Prostate gland (tissue), 2 donors: ENCODE measurements around the gene DPYSL3. TPM values are rescaled to one million over a fixed set of nuclear protein-coding genes. Genes with fewer than 3 reads are reported as not detected.

ENCODE experiments used
- DNase-seq: peaks from one replicate; pipeline ENCODE4 v3.0.0-alpha.2; 2019; ENCODE audit warnings: low spot score
- H3K27ac ChIP-seq, 2 donors: fragments of 200-600 bp; sonication (generic); 2 replicates each; pipeline ENCODE4 v1.5.1; 2017 to 2019
- H3K27me3 ChIP-seq: fragments of 200-600 bp; sonication (generic); replicated peaks from 2 replicates; pipeline ENCODE4 v1.5.1; 2019; ENCODE audit not compliant: insufficient read depth
- H3K36me3 ChIP-seq, 2 donors: fragments of 200-600 bp; sonication (generic); 1 replicate in 1 of 2; 2 replicates in 1 of 2; pipeline versions ENCODE4 v1.5.1 to v1.8.1; 2017 to 2019
- H3K4me1 ChIP-seq: fragments of 200-600 bp; sonication (generic); replicated peaks from 2 replicates; pipeline ENCODE4 v1.5.1; 2019
- H3K4me3 ChIP-seq, 2 donors: fragments of 200-600 bp; sonication (generic); 2 replicates each; pipeline ENCODE4 v1.5.1; 2017 to 2019
- H3K9me3 ChIP-seq: fragments of 200-600 bp; sonication (generic); 2 replicates; pipeline ENCODE4 v1.5.1; 2017
- POLR2A ChIP-seq: fragments of 450-650 bp; IDR thresholded peaks from one replicate; pipeline ENCODE4 v1.6.1; 2016; ENCODE audit warnings: antibody characterized with exemption, mild to moderate bottlenecking
- POLR2AphosphoS5 ChIP-seq: sonication (generic); formaldehyde crosslinking; IDR thresholded peaks from one replicate; pipeline ENCODE4 v1.6.1; 2017; ENCODE audit warnings: antibody characterized with exemption
- WGBS: methylation state at CpG from one replicate; pipeline ENCODE4 v1.1.5; 2018; 5-methylcytosine and 5-hydroxymethylcytosine counted together
- intact Hi-C: fragments of 100-400 bp; cut with DNase I; formaldehyde crosslinking; loops from one replicate; pipeline ENCODE4 v1.14.2; 2022
- total RNA-seq, 2 donors: library from RNA; depleted of rRNA; stranded (reverse); fragments of >200 nt; gene quantifications; one replicate each; pipeline ENCODE4 v1.1.0, GENCODE V29; 2016
- TF ChIP-seq, protein P1 (sequence below), 4 experiments: fragments of 200-600 bp in 2 of 4; fragments of 450-650 bp in 2 of 4; sonication (generic) in 2 of 4; IDR thresholded peaks; 1 replicate in 3 of 4; 2 replicates in 1 of 4; pipeline ENCODE4 v1.5.1; 2016 to 2019; ENCODE audit warnings: antibody characterized with exemption in 4 of 4, mild to moderate bottlenecking in 2 of 4, moderate library complexity in 2 of 4

DPYSL3 gene
- total RNA-seq, 2 donors from 2014 or later: 113 to 126 TPM

DNA sequence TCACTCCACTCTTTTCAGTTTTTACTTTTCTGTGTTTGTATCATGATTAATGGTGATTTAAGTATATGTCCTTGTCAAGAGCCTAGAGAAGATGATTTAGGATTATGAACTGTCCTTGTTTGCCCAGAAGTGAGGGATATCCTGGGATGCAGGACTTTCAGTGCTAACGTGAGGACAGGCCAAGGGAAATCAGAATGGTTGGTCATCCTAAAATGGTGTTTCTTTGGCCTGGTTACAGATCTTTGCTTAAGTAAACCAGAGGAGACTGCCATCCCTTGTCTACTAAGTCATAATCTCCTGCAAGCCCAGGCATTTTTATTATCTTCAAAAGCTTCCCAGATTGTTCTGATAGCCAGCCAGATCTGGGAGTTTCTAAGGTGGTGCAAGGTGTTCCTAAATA lies 22.3 kb upstream of the DPYSL3 start:
- H3K9me3 ChIP-seq: no peaks in the 10 kb centered on the region
- peak; percentile 42 for DNase-seq
- no peak overlapping the region for H3K4me3 ChIP-seq
- H3K4me1 ChIP-seq: no peaks in the 10 kb centered on the region
- peak overlapping the region; percentile 58 to 60 for H3K27ac ChIP-seq
- 10% methylated on average over 1 of the region's 1 CpG for WGBS
- TF ChIP-seq POLR2AphosphoS5: peak; percentile 67
- TF ChIP-seq, protein P1, sequence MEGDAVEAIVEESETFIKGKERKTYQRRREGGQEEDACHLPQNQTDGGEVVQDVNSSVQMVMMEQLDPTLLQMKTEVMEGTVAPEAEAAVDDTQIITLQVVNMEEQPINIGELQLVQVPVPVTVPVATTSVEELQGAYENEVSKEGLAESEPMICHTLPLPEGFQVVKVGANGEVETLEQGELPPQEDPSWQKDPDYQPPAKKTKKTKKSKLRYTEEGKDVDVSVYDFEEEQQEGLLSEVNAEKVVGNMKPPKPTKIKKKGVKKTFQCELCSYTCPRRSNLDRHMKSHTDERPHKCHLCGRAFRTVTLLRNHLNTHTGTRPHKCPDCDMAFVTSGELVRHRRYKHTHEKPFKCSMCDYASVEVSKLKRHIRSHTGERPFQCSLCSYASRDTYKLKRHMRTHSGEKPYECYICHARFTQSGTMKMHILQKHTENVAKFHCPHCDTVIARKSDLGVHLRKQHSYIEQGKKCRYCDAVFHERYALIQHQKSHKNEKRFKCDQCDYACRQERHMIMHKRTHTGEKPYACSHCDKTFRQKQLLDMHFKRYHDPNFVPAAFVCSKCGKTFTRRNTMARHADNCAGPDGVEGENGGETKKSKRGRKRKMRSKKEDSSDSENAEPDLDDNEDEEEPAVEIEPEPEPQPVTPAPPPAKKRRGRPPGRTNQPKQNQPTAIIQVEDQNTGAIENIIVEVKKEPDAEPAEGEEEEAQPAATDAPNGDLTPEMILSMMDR (IDR thresholded peaks at IDR 0.05): no peak
- TF ChIP-seq POLR2A: no peak
- intact Hi-C loops: no loop called here
- H3K27me3 ChIP-seq: no peaks in the 10 kb centered on the region
- no peaks in the 10 kb centered on the region for H3K36me3 ChIP-seq

DNA sequence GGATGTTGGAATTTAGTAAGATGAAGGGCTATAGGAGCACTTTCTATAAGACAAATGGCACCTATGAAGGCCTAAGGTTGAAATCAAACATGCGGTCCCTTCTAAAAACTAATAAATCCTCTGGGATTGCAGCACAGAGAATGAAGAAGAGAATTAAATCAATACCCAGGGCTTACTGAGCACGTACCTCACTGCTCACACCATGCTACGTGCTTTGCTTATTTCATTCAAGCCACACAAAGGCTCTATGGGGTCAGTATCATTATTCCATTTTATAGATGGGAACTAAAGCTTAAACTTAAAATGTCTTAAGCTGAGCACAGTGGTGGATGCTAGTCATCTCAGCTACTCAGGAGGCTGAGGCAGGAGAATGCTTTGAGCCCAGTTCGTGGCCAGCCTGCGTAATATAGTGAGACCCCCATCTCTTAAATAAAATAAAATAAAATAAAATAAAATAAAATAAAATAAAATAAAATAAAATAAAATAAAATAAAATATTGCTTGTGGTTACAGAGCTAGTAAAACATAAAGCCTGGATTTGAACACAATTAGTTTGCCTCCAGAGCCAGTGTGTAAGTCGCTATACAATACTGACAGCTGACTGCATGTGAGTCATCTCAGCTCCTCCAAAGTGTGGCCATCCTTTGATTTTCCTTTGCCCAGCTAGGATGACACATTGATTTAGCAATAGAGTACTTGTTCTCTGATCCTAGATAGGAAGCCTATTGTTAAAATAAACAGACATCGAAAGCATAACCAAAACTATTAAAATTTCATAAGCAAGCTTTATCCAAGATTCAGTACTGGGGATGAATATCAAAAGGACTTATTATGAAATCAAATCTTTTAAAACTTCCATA lies 20.9 kb upstream of the DPYSL3 start:
- intact Hi-C loops: no loop called here
- H3K27me3 ChIP-seq: no peaks in the 10 kb centered on the region
- 79% methylated on average over 7 of the region's 7 CpGs for WGBS
- no peak for TF ChIP-seq POLR2A
- TF ChIP-seq POLR2AphosphoS5: peak; percentile 17
- H3K4me3 ChIP-seq: no peak overlapping the region
- no peaks in the 10 kb centered on the region for H3K4me1 ChIP-seq
- no peaks in the 10 kb centered on the region for H3K36me3 ChIP-seq
- no peaks in the 10 kb centered on the region for H3K9me3 ChIP-seq
- no peak for DNase-seq
- H3K27ac ChIP-seq: no peak overlapping the region

DNA sequence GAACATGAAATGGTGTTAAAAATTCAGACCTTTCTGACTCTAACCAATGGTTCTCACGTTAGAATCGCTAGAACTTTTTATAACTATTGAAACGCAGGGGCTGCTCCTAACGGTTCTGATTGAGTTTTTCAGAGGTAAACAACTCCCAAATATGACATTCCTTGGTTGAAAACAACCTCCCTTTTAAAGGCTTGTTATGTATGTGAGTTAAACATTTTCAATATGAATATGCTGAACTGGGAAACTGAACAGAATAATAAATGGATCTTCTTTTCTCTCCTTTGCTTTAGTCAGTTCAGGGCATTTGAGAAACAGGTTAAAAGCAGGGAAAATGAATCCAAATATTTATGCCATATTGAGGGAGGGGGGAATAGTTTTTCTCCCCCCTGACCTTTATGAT lies 13.2 kb upstream of the DPYSL3 start:
- WGBS: 75% methylated on average over 4 of the region's 4 CpGs
- Histone ChIP-seq H3K9me3 (no peaks in the 10 kb centered on the region), H3K4me3 (no peak overlapping the region), H3K27me3 (no peaks in the 10 kb centered on the region), H3K4me1 (no peaks in the 10 kb centered on the region), H3K27ac (no peak overlapping the region), H3K36me3 (no peaks in the 10 kb centered on the region)
- no peak for DNase-seq
- TF ChIP-seq POLR2A (no peak), POLR2AphosphoS5 (no peak)
- TF ChIP-seq, protein P1 (IDR thresholded peaks at IDR 0.05): no peak
- intact Hi-C loops: no loop called here

DNA sequence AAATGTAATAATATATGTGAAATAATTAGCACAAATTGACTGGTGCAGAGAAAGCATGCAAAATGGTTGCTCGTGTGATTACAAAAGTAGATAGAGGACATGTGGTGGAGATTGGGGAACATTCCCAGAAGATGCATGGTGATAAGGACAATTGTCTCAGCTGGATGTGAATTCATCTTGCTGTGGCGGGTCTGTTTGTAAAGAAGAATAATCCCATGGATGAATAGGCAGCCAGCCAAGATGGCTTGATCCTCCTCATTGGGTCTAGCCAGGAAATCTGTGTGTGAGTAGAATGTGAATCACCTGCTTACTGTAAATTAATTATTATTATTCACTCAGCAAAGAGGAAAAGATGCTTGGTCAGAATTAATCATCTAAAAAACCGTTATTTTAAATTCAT lies 12.6 kb upstream of the DPYSL3 start:
- no peak overlapping the region for H3K27ac ChIP-seq
- WGBS: 56% methylated on average over 3 of the region's 3 CpGs
- no peaks in the 10 kb centered on the region for H3K4me1 ChIP-seq
- H3K27me3 ChIP-seq: no peaks in the 10 kb centered on the region
- intact Hi-C loops: no loop called here
- no peak for DNase-seq
- TF ChIP-seq, protein P1 (IDR thresholded peaks at IDR 0.05): no peak
- TF ChIP-seq POLR2A (no peak), POLR2AphosphoS5 (no peak)
- no peaks in the 10 kb centered on the region for H3K36me3 ChIP-seq
- H3K4me3 ChIP-seq: no peak overlapping the region
- H3K9me3 ChIP-seq: no peaks in the 10 kb centered on the region

DNA sequence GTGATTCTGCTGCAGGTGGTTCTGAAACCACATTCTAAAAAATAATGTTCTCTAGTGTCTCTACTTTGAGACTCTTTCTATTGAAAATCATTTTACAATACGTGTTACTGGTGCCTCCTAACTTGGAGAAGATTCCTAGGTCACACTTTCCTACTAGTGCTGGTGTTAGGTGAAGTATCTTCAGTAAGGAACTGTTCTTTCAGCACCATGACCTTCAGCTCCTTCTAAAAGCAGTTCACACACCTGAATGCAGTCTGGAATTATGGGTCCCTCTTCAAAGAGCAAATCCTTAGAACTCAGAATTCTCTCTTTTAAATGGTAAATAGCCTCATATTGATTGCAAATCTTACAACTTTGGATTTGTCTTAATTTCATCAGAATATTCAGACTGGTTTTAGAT lies 10.6 kb upstream of the DPYSL3 start:
- Histone ChIP-seq H3K9me3 (no peaks in the 10 kb centered on the region), H3K4me3 (no peak overlapping the region), H3K27me3 (no peaks in the 10 kb centered on the region), H3K36me3 (no peaks in the 10 kb centered on the region), H3K27ac (no peak overlapping the region), H3K4me1 (no peaks in the 10 kb centered on the region)
- intact Hi-C loops: no loop called here
- DNase-seq: no peak
- TF ChIP-seq, protein P1 (IDR thresholded peaks at IDR 0.05): no peak
- no peak for TF ChIP-seq POLR2A
- TF ChIP-seq POLR2AphosphoS5: no peak
- WGBS: 41% methylated on average over 1 of the region's 1 CpG
